DOHH2 (cell line): ENCODE measurements around the gene GLOD4.
"Not testable (repeated sequence)": the region's sequence is repeated elsewhere in the genome, so short reads cannot be mapped to it uniquely, and the experiment has no call there.

Experiments
- H3F3A ChIP-seq: fragments of 200-600 bp; sonication (generic), shearing (Covaris generic); 2 replicates; pipeline ENCODE4 v1.6.0; 2016; ENCODE audit warnings: antibody characterized with exemption, mild to moderate bottlenecking; ENCODE audit not compliant: control insufficient read depth, insufficient read depth
- H3K27ac ChIP-seq: fragments of 200-600 bp; sonication (generic); 2 replicates; pipeline ENCODE4 v1.5.1; 2014; ENCODE audit warnings: low read depth, mild to moderate bottlenecking, low read length, moderate library complexity
- H3K27me3 ChIP-seq: fragments of 200-600 bp; sonication (generic); 2 replicates; pipeline ENCODE4 v1.6.1; 2014; ENCODE audit warnings: mild to moderate bottlenecking, low read length, mixed read lengths; ENCODE audit not compliant: control insufficient read depth
- H3K36me3 ChIP-seq: fragments of 200-600 bp; sonication (generic); 2 replicates; pipeline ENCODE4 v1.6.1; 2014; ENCODE audit warnings: mild to moderate bottlenecking, low read length, moderate library complexity, mixed read lengths; ENCODE audit not compliant: control insufficient read depth
- H3K4me1 ChIP-seq: fragments of 200-600 bp; sonication (generic); 2 replicates; pipeline ENCODE4 v1.6.1; 2014; ENCODE audit warnings: mild to moderate bottlenecking, low read length, mixed read lengths; ENCODE audit not compliant: control insufficient read depth
- H3K4me2 ChIP-seq: fragments of 200-600 bp; sonication (generic); 2 replicates; pipeline ENCODE4 v1.6.0; 2014; ENCODE audit warnings: mild to moderate bottlenecking, low read length, moderate library complexity
- H3K4me3 ChIP-seq: fragments of 200-600 bp; sonication (generic); 2 replicates; pipeline ENCODE4 v1.5.1; 2014; ENCODE audit warnings: mild to moderate bottlenecking, low read length, mixed read lengths
- H3K79me2 ChIP-seq: fragments of 200-600 bp; sonication (generic); 2 replicates; pipeline ENCODE4 v1.6.1; 2014; ENCODE audit warnings: mild to moderate bottlenecking, low read length, mixed read lengths; ENCODE audit not compliant: control insufficient read depth
- H3K9me2 ChIP-seq: fragments of 200-600 bp; sonication (generic); replicated peaks from 2 replicates; pipeline ENCODE4 v1.6.1; 2014; ENCODE audit warnings: mild to moderate bottlenecking, low read length, mixed read lengths; ENCODE audit not compliant: control insufficient read depth
- H3K9me3 ChIP-seq: fragments of 200-600 bp; sonication (generic); 2 replicates; pipeline ENCODE4 v1.6.1; 2014; ENCODE audit warnings: antibody characterized with exemption, low read length, mixed read lengths; ENCODE audit not compliant: control insufficient read depth, insufficient read depth
- H4K20me1 ChIP-seq: fragments of 200-600 bp; sonication (generic); 2 replicates; pipeline ENCODE4 v1.6.0; 2014; ENCODE audit warnings: low read depth, mild to moderate bottlenecking, antibody characterized with exemption, low read length, moderate library complexity; ENCODE audit not compliant: control insufficient read depth, insufficient read depth
- EZH2phosphoT487 ChIP-seq: fragments of 200-600 bp; sonication (generic); IDR thresholded peaks from 2 replicates; pipeline ENCODE4 v1.6.1; 2017; ENCODE audit warnings: borderline replicate concordance, mild to moderate bottlenecking, antibody characterized with exemption, low read length, moderate library complexity, mixed read lengths
- TF ChIP-seq, protein P1 (sequence below): fragments of 200-600 bp; sonication (generic); IDR thresholded peaks from one replicate; pipeline ENCODE4 v1.5.1; 2014; ENCODE audit warnings: antibody characterized with exemption, mild to moderate bottlenecking, low read depth, low read length; ENCODE audit not compliant: poor library complexity, severe bottlenecking

The GLOD4 gene

DNA sequence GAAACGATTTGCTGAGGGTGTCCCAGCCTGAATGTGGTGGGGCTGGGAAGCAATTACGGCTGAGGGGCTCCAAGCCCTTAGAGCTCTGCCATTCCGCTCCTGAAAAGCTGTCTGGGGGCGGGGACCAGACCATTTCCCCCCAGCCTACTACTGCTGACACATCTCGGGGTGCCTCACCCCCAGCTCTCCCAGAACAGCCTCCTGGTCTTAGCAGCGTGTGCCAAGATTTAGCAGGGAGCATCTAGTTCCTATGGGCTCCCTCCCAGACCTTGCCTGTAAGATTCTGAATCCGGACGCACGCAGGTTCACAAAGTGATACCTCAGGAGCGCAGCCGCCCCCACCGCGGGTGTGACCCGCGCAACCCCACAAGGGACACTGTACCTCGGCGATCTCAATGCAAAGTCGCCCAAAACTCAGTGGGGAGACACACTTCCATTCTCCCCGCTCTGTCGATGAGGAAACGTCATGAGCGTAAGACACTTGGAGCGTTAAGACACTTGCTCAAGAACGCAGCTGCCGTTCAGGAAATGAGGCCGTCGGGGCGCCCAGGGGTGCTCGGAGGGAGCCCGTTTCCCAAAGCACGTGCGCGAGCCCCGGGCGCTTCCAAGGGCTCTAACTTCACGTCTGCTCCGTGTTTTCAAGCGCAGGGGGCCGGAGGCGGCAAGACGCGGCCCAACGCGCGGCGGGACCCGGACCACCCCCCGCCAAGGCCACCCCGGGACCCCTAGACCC, 30.6 kb downstream of the GLOD4 start:
- Histone ChIP-seq H3K4me2 (peak overlapping the region; percentile 72), H3F3A (peaks cover 18% of the 10 kb centered on the region), H3K9me3 (no peaks in the 10 kb centered on the region), H3K27me3 (no peaks in the 10 kb centered on the region), H3K27ac (peak overlapping the region; percentile 73), H3K4me3 (peak overlapping the region; percentile 79), H4K20me1 (peaks cover 18% of the 10 kb centered on the region), H3K9me2 (no peaks in the 10 kb centered on the region), H3K36me3 (peaks cover 58% of the 10 kb centered on the region), H3K4me1 (peaks cover 29% of the 10 kb centered on the region), H3K79me2 (peaks cover 54% of the 10 kb centered on the region)
- TF ChIP-seq EZH2phosphoT487 = no peak
- TF ChIP-seq, protein P1, sequence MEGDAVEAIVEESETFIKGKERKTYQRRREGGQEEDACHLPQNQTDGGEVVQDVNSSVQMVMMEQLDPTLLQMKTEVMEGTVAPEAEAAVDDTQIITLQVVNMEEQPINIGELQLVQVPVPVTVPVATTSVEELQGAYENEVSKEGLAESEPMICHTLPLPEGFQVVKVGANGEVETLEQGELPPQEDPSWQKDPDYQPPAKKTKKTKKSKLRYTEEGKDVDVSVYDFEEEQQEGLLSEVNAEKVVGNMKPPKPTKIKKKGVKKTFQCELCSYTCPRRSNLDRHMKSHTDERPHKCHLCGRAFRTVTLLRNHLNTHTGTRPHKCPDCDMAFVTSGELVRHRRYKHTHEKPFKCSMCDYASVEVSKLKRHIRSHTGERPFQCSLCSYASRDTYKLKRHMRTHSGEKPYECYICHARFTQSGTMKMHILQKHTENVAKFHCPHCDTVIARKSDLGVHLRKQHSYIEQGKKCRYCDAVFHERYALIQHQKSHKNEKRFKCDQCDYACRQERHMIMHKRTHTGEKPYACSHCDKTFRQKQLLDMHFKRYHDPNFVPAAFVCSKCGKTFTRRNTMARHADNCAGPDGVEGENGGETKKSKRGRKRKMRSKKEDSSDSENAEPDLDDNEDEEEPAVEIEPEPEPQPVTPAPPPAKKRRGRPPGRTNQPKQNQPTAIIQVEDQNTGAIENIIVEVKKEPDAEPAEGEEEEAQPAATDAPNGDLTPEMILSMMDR = no peak

DNA sequence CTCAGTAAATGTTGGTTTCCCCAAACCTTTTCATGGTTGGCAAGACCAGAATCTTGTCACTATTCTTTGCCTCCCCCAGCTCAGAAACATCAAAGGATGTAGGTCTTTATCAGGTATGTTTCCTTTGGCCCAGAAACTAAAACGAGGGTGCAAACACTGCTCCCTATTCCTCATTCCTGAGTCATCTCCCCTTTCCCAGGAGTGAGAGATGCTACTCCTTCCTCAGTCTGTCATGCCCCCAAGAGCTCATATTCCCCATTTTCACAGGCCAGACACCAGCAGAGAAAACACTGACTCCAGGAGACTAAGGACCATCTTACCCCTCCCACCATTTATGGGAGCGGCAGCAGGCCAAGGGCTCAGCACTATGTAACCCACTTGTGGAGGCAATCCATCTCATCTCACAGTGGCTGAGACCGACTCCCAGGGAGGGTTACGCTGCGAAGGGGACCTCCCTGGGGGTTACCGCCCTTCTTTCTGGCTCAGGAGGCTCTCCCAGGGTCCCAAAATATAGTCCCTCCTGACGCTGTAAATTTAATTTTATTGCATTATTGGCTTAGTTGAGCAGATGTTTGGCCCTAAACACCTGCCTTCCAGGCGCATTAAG, 31.5 kb downstream of the GLOD4 start:
- Histone ChIP-seq H4K20me1 (peaks cover 19% of the 10 kb centered on the region), H3K9me2 (no peaks in the 10 kb centered on the region), H3K27ac (no peak overlapping the region), H3F3A (peaks cover 18% of the 10 kb centered on the region), H3K79me2 (peaks cover 63% of the 10 kb centered on the region), H3K4me3 (peak overlapping the region; percentile 79), H3K27me3 (no peaks in the 10 kb centered on the region), H3K4me2 (peak overlapping the region; percentile 72), H3K4me1 (peaks cover 29% of the 10 kb centered on the region), H3K9me3 (no peaks in the 10 kb centered on the region), H3K36me3 (peaks cover 61% of the 10 kb centered on the region)
- TF ChIP-seq, protein P1 = no peak
- TF ChIP-seq EZH2phosphoT487 = no peak

DNA sequence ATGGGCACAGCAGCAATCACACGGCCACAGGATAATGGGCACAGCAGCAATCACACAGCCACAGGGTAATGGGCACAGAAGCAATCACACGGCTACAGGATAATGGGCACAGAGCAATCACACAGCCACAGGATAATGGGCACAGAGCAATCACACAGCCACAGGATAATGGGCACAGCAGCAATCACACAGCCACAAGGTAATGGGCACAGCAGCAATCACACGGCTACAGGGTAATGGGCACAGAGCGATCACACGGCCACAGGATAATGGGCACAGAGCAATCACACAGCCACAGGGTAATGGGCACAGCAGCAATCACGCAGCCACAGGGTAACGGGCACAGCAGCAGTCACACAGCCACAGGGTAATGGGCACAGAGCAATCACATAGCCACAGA, 32.7 kb downstream of the GLOD4 start:
- Histone ChIP-seq H3K4me2 (peak overlapping the region; percentile 72; the same call in 1 of the 2 replicates), H3K4me3 (peak overlapping the region; percentile 79), H3K79me2 (peaks cover 75% of the 10 kb centered on the region), H3K36me3 (peaks cover 72% of the 10 kb centered on the region), H3K4me1 (peaks cover 24% of the 10 kb centered on the region), H4K20me1 (peaks cover 24% of the 10 kb centered on the region)
- H3F3A ChIP-seq, H3K9me2 ChIP-seq, H3K9me3 ChIP-seq, H3K27ac ChIP-seq, H3K27me3 ChIP-seq: not testable (repeated sequence)

DNA sequence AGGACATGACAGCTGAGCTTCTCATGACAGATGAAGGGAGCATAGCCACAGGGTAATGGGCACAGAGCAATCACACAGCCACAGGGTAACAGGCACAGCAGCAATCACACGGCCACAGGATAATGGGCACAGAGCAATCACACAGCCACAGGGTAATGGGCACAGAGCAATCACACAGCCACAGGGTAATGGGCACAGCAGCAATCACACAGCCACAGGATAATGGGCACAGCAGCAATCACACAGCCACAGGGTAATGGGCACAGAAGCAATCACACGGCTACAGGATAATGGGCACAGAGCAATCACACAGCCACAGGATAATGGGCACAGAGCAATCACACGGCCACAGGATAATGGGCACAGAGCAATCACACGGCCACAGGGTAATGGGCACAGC, 33.5 kb downstream of the GLOD4 start:
- H4K20me1 ChIP-seq = peaks cover 24% of the 10 kb centered on the region
- not testable (repeated sequence) for H3F3A ChIP-seq, H3K4me2 ChIP-seq, H3K9me3 ChIP-seq, H3K4me3 ChIP-seq, H3K27ac ChIP-seq, H3K9me2 ChIP-seq, H3K27me3 ChIP-seq
- peaks cover 24% of the 10 kb centered on the region for H3K4me1 ChIP-seq
- H3K79me2 ChIP-seq = peaks cover 83% of the 10 kb centered on the region
- H3K36me3 ChIP-seq = peaks cover 79% of the 10 kb centered on the region
